Kidney (tissue), 14 donors: ENCODE results near the gene ABHD2. TPM values are rescaled to one million over a fixed set of nuclear protein-coding genes. Genes with fewer than 3 reads are reported as not detected.

ENCODE experiments used
- DNase-seq, 5 donors: peaks; one replicate each; pipeline ENCODE4 v3.0.0-alpha.2; 2013 to 2020
- FAIRE-seq: peaks from 2 replicates; lab custom pipeline; 2012; peaks lifted over from hg19 to GRCh38; lab: Jason Lieb, UNC
- H3K27ac ChIP-seq, 2 donors: one replicate each; pipeline ENCODE4 v1.7.0; 2013; ENCODE audit warnings: low read depth in 2 of 2, low read length in 2 of 2, inconsistent platforms in 1 of 2
- H3K27me3 ChIP-seq: one replicate; pipeline ENCODE4 v1.7.1; 2013; ENCODE audit warnings: low read length, inconsistent platforms; ENCODE audit not compliant: control insufficient read depth, insufficient read depth
- H3K36me3 ChIP-seq, 3 donors: one replicate each; pipeline versions ENCODE4 v1.7.0 to v1.7.1; 2013; ENCODE audit warnings: low read length in 3 of 3, control low read depth in 1 of 3, inconsistent platforms in 1 of 3; ENCODE audit not compliant: insufficient read depth in 3 of 3, control insufficient read depth in 2 of 3
- H3K4me1 ChIP-seq, 3 donors: one replicate each; pipeline versions ENCODE4 v1.7.0 to v1.7.1; 2013; ENCODE audit warnings: low read length in 3 of 3, inconsistent platforms in 1 of 3, low read depth in 1 of 3; ENCODE audit not compliant: control insufficient read depth in 2 of 3, insufficient read depth in 2 of 3
- H3K4me3 ChIP-seq, 3 donors: one replicate each; pipeline versions ENCODE4 v1.7.0 to v1.8.1; 2013; ENCODE audit warnings: low read length in 3 of 3, control low read depth in 1 of 3, inconsistent platforms in 1 of 3
- H3K9ac ChIP-seq, 3 donors: one replicate each; pipeline versions ENCODE4 v1.7.0 to v1.7.1; 2013; ENCODE audit warnings: low read length in 3 of 3, control low read depth in 1 of 3, inconsistent platforms in 1 of 3
- H3K9me3 ChIP-seq, 3 donors: one replicate each; pipeline versions ENCODE4 v1.7.0 to v1.7.1; 2013; ENCODE audit warnings: low read length in 3 of 3, control low read depth in 1 of 3, inconsistent platforms in 1 of 3; ENCODE audit not compliant: control insufficient read depth in 2 of 3, insufficient read depth in 1 of 3
- CTCF ChIP-seq: IDR thresholded peaks from 3 replicates; pipeline ENCODE4 v1.5.1; 2012; ENCODE audit warnings: mild to moderate bottlenecking, moderate library complexity, borderline replicate concordance; ENCODE audit not compliant: insufficient read depth; ENCODE audit errors: extremely low read depth
- intact Hi-C: fragments of 100-400 bp; cut with DNase I; formaldehyde crosslinking; loops from one replicate; pipeline ENCODE4 v1.11.1; 2022
- polyA plus RNA-seq: library from polyadenylated mRNA; stranded (reverse); fragments of 350-450 nt; fragmentation: Illumina TruSeq; extraction: RNeasy Lipid Tissue Mini Kit (QIAGEN cat#74804); gene quantifications from one replicate; pipeline ENCODE4 v1.2.3, GENCODE V29; 2014; ENCODE audit warnings: low read depth, low replicate concordance; ENCODE audit not compliant: insufficient read depth
- total RNA-seq: library from RNA; stranded (reverse); fragmentation: NEBNext Ultra II Directional; extraction: Animal tissue kit (Norgen Biotek cat#: 25700); gene quantifications from one replicate; pipeline ENCODE4 v1.2.1, GENCODE V29; 2021
- donor health status: control.
- donor health status: control.
- donor health status: control.
- donor health status: control.
- donor health status: control.
- donor health status: DM: yes; HTN: yes; CAD: no.
- donor health status: Normal renal cell carcinoma (clear cell type).

Gene ABHD2
- total and polyA plus RNA-seq, 2 donors from 2014 or later: 13.3 to 123 TPM

GRCh38 chr15:89144491-89144890 lies 56.2 kb downstream of the ABHD2 start:
- Histone ChIP-seq H3K27ac (no peak overlapping the region), H3K27me3 (no peaks in the 10 kb centered on the region), H3K9me3 (no peaks in the 10 kb centered on the region), H3K9ac (no peak overlapping the region), H3K4me1 (peaks cover 0 to 11% (median 7%) of the 10 kb centered on the region in 3 donors), H3K4me3 (no peak overlapping the region), H3K36me3 (no peaks in the 10 kb centered on the region)
- DNase-seq (no peak), FAIRE-seq (no peak)
- intact Hi-C loops: no loop called here
- no peak for TF ChIP-seq CTCF

- intact Hi-C loops: no loop called here
- no peak overlapping the region for H3K4me3 ChIP-seq
- no peak for FAIRE-seq
- no peaks in the 10 kb centered on the region for H3K36me3 ChIP-seq
- peaks cover 0 to 3% (median 3%) of the 10 kb centered on the region in 3 donors for H3K4me1 ChIP-seq
- no peak overlapping the region for H3K9ac ChIP-seq
- peak in 1 of 5 donors; percentile 76 for DNase-seq
- H3K27ac ChIP-seq: no peak overlapping the region
- no peak for TF ChIP-seq CTCF
- no peaks in the 10 kb centered on the region for H3K9me3 ChIP-seq
- no peaks in the 10 kb centered on the region for H3K27me3 ChIP-seq
Measured at GRCh38 chr15:89146366-89146765, 58.1 kb downstream of the ABHD2 start.

- no peaks in the 10 kb centered on the region for H3K9me3 ChIP-seq
- H3K9ac ChIP-seq: no peak overlapping the region
- FAIRE-seq (no peak), DNase-seq (no peak)
- no peak overlapping the region for H3K27ac ChIP-seq
- no peak overlapping the region for H3K4me3 ChIP-seq
- no peaks in the 10 kb centered on the region for H3K27me3 ChIP-seq
- intact Hi-C loops: no loop called here
- TF ChIP-seq CTCF: no peak
- H3K4me1 ChIP-seq: peaks cover 0 to 6% (median 3%) of the 10 kb centered on the region in 3 donors
- no peaks in the 10 kb centered on the region for H3K36me3 ChIP-seq
Measured at GRCh38 chr15:89148126-89148525, 59.9 kb downstream of the ABHD2 start.
